Measurements from ENCODE around the gene NTHL1. TPM values are rescaled to one million over a fixed set of nuclear protein-coding genes. Genes with fewer than 3 reads are reported as not detected.

Gene NTHL1
- total RNA-seq, 4 donors from 2014 or later, result 7.8 to 26.0 (median 10.0) TPM

- Histone ChIP-seq H3K4me1 (peaks cover 11 to 16% (median 12%) of the 10 kb centered on the region in 3 donors), H3K27me3 (no peaks in the 10 kb centered on the region), H3K27ac (no peak overlapping the region), H3K4me3 (no peak overlapping the region), H3K36me3 (peaks cover 39 to 100% (median 42%) of the 10 kb centered on the region in 3 donors), H3K9me3 (no peaks in the 10 kb centered on the region)
- TF ChIP-seq CTCF (IDR thresholded peaks at IDR 0.05), result no peak
- TF ChIP-seq POLR2A (IDR thresholded peaks at IDR 0.05), result no peak
- intact Hi-C loops (cut with DNase I), result no loop called here
- 90 to 94% methylated on average over 3 to 17 of the region's 21 CpGs for WGBS, 2 donors
- DNase-seq, result no peak
Measured at GRCh38 chr16:2077696-2078095, 30.1 kb upstream of the NTHL1 start.

- 90 to 92% methylated on average over 12 to 17 of the region's 17 CpGs for WGBS, 2 donors
- Histone ChIP-seq H3K36me3 (peaks cover 37 to 100% (median 45%) of the 10 kb centered on the region in 3 donors), H3K27ac (no peak overlapping the region), H3K9me3 (no peaks in the 10 kb centered on the region), H3K27me3 (no peaks in the 10 kb centered on the region), H3K4me1 (peaks cover 4 to 10% (median 6%) of the 10 kb centered on the region in 3 donors), H3K4me3 (no peak overlapping the region)
- intact Hi-C loops (cut with DNase I), result no loop called here
- no peak for TF ChIP-seq CTCF (IDR thresholded peaks at IDR 0.05)
- no peak for TF ChIP-seq POLR2A (IDR thresholded peaks at IDR 0.05)
- no peak for DNase-seq
Measured at GRCh38 chr16:2077016-2077415, 29.4 kb upstream of the NTHL1 start.

- Histone ChIP-seq H3K27me3 (no peaks in the 10 kb centered on the region), H3K27ac (no peak overlapping the region), H3K9me3 (no peaks in the 10 kb centered on the region), H3K36me3 (peaks cover 37 to 100% (median 45%) of the 10 kb centered on the region in 3 donors), H3K4me3 (no peak overlapping the region), H3K4me1 (peaks cover 0 to 2% (median 0%) of the 10 kb centered on the region in 3 donors)
- 86 to 100% methylated on average over 1 to 12 of the region's 28 CpGs for WGBS, 2 donors
- intact Hi-C loops (cut with DNase I), result no loop called here
- no peak for TF ChIP-seq POLR2A (IDR thresholded peaks at IDR 0.05)
- TF ChIP-seq CTCF (IDR thresholded peaks at IDR 0.05), result no peak
- no peak for DNase-seq
Measured at GRCh38 chr16:2076072-2076865, 28.6 kb upstream of the NTHL1 start.

- H3K36me3 ChIP-seq, result peaks cover 33 to 100% (median 45%) of the 10 kb centered on the region in 3 donors
- no peak overlapping the region for H3K4me3 ChIP-seq
- intact Hi-C loops (cut with DNase I), result no loop called here
- DNase-seq, result no peak
- no peaks in the 10 kb centered on the region for H3K9me3 ChIP-seq
- no peaks in the 10 kb centered on the region for H3K27me3 ChIP-seq
- H3K4me1 ChIP-seq, result no peaks in the 10 kb centered on the region
- no peak overlapping the region for H3K27ac ChIP-seq
- WGBS, 2 donors, result 91 to 97% methylated on average over 12 to 20 of the region's 24 CpGs
- TF ChIP-seq CTCF (IDR thresholded peaks at IDR 0.05), result no peak
- no peak for TF ChIP-seq POLR2A (IDR thresholded peaks at IDR 0.05)
Measured at GRCh38 chr16:2075631-2076030, 28.0 kb upstream of the NTHL1 start.

GRCh38 chr16:2074071-2074470 is 26.4 kb upstream of the NTHL1 start:
- DNase-seq, result no peak
- WGBS, 2 donors, result 87 to 92% methylated on average over 4 to 9 of the region's 20 CpGs
- Histone ChIP-seq H3K27me3 (no peaks in the 10 kb centered on the region), H3K4me1 (no peaks in the 10 kb centered on the region), H3K27ac (no peak overlapping the region), H3K4me3 (no peak overlapping the region), H3K36me3 (peaks cover 33 to 100% (median 33%) of the 10 kb centered on the region in 3 donors), H3K9me3 (no peaks in the 10 kb centered on the region)
- intact Hi-C loops (cut with DNase I), result no loop called here
- TF ChIP-seq CTCF (IDR thresholded peaks at IDR 0.05) (no peak), POLR2A (IDR thresholded peaks at IDR 0.05) (no peak)
